GM23248 (cell line): ENCODE data around the gene KLC1.

ENCODE experiments used
- EZH2 ChIP-seq: fragments of 200-600 bp; sonication (generic); IDR thresholded peaks from 2 replicates; pipeline ENCODE4 v1.6.1; 2018; ENCODE audit warnings: antibody characterized with exemption, mild to moderate bottlenecking; ENCODE audit not compliant: insufficient read depth, poor library complexity, severe bottlenecking
- EZH2phosphoT487 ChIP-seq: fragments of 200-600 bp; sonication (generic); IDR thresholded peaks from 2 replicates; pipeline ENCODE4 v1.6.1; 2018; ENCODE audit warnings: antibody characterized with exemption, moderate library complexity, mild to moderate bottlenecking, low read depth; ENCODE audit not compliant: insufficient read depth

GRCh38 chr14:103727313-103727980, 98.4 kb downstream of the KLC1 start:
- TF ChIP-seq EZH2phosphoT487 = no peak
- TF ChIP-seq EZH2 = no peak
